ENCODE measurements around the gene CR1L. TPM values are rescaled to one million over a fixed set of nuclear protein-coding genes. Genes with fewer than 3 reads are reported as not detected.

CR1L gene
- total and polyA plus RNA-seq, 9 of the 15 experiments (the other 6 are each of a cell fraction or from before 2014, with no cell fraction given): 10.1 to 74.8 (median 34.3) TPM

GRCh38 chr1:207711285-207711684 lies 66.4 kb downstream of the CR1L start (continued):
- TF ChIP-seq NR4A1 (CRISPR knock-in tag; IDR thresholded peaks at IDR 0.05) (no peak), NR4A1 (tag; IDR thresholded peaks at IDR 0.05) (no peak), PBX2 (CRISPR knock-in tag; IDR thresholded peaks at IDR 0.05; ENCODE audit: low read depth) (no peak), PBX2 (tag; conservative IDR thresholded peaks at IDR 0.05; ENCODE audit: low read depth) (peak; percentile 85), CTCF (IDR thresholded peaks at IDR 0.05 in 2 of 3, conservative IDR thresholded peaks at IDR 0.05 in 1 of 3; ENCODE audit: insufficient read depth in 2 of 3, low read depth in 1 of 3, low read length in 3 of 3) (peak; percentile 35 to 62 (median 55); a peak in 4 of 6 replicates), HOXB6 (CRISPR knock-in tag; IDR thresholded peaks at IDR 0.05; ENCODE audit: borderline replicate concordance) (no peak), NFATC3 (IDR thresholded peaks at IDR 0.05) (no peak), EWSR1 (IDR thresholded peaks at IDR 0.05; ENCODE audit: borderline replicate concordance, low read depth, partially characterized antibody) (no peak), FOXK2 (conservative IDR thresholded peaks at IDR 0.05 in 1 of 2, IDR thresholded peaks at IDR 0.05 in 1 of 2; ENCODE audit: low read depth in 2 of 2) (peak in 1 of 2 experiments; percentile 52; a peak in 1 of 4 replicates), CEBPG (CRISPR knock-in tag; IDR thresholded peaks at IDR 0.05) (no peak), CEBPG (tag; conservative IDR thresholded peaks at IDR 0.05 in 1 of 2, IDR thresholded peaks at IDR 0.05 in 1 of 2) (no peak), SRF (CRISPR knock-in tag; IDR thresholded peaks at IDR 0.05) (0 out of 4 replicates have a peak, but pooled peaks of 1 of the 2 experiments have one; percentile 16), PHF8 (IDR thresholded peaks at IDR 0.05; ENCODE audit: borderline replicate concordance, low read length) (no peak), DEAF1 (CRISPR knock-in tag; IDR thresholded peaks at IDR 0.05) (peak; percentile 30; the same call in 1 of the 2 replicates), ZNF316 (IDR thresholded peaks at IDR 0.05) (no peak), ZZZ3 (IDR thresholded peaks at IDR 0.05) (no peak), MEIS2 (IDR thresholded peaks at IDR 0.05; ENCODE audit: partially characterized antibody) (peak; percentile 83), RFX5 (IDR thresholded peaks at IDR 0.05; ENCODE audit: low read depth, low read length) (no peak), BMI1 (IDR thresholded peaks at IDR 0.05; ENCODE audit: low read length) (peak; percentile 89), RFX7 (CRISPR knock-in tag; IDR thresholded peaks at IDR 0.05) (no peak), TEAD2 (tag; IDR thresholded peaks at IDR 0.05) (no peak), CREB1 (IDR thresholded peaks at IDR 0.05) (no peak), CREB1 (CRISPR knock-in tag; IDR thresholded peaks at IDR 0.05) (0 out of 2 replicates have a peak, but pooled peaks have one; percentile 34)
- TF ChIP-seq, protein P1, sequence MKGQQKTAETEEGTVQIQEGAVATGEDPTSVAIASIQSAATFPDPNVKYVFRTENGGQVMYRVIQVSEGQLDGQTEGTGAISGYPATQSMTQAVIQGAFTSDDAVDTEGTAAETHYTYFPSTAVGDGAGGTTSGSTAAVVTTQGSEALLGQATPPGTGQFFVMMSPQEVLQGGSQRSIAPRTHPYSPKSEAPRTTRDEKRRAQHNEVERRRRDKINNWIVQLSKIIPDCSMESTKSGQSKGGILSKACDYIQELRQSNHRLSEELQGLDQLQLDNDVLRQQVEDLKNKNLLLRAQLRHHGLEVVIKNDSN (CRISPR knock-in tag; IDR thresholded peaks at IDR 0.05): no peak

Measured in K562 (cell line).